Body of pancreas (tissue), 4 donors: ENCODE measurements around the gene NCAN.

Source experiments
- CTCF ChIP-seq, 7 experiments: fragments of 450-650 bp in 4 of 7; fragments of 200-600 bp in 3 of 7; sonication (generic) in 3 of 7; IDR thresholded peaks; one replicate each; pipeline ENCODE4 v1.5.1; 2016 to 2019; ENCODE audit warnings: antibody characterized with exemption in 7 of 7
- POLR2A ChIP-seq, 3 donors: fragments of 450-650 bp; IDR thresholded peaks; one replicate each; pipeline ENCODE4 v1.6.1; 2016; ENCODE audit warnings: antibody characterized with exemption in 3 of 3, mild to moderate bottlenecking in 2 of 3

- TF ChIP-seq CTCF (IDR thresholded peaks at IDR 0.05): no peak
- no peak for TF ChIP-seq POLR2A (IDR thresholded peaks at IDR 0.05)
Measured at GRCh38 chr19:19214159-19214490, 2.4 kb downstream of the NCAN start.
